A172 (cell line): ENCODE measurements around the gene ANKRD1. TPM values are rescaled to one million over a fixed set of nuclear protein-coding genes. Genes with fewer than 3 reads are reported as not detected.
A peak's percentile ranks its signal among the peaks of the same experiment; 100 is the strongest.
"Not testable (repeated sequence)": the region's sequence is repeated elsewhere in the genome, so short reads cannot be mapped to it uniquely, and the experiment has no call there.

Source experiments
- DNase-seq: peaks from one replicate; pipeline ENCODE4 v3.0.0-alpha.2; 2015; ENCODE audit warnings: low spot score
- total RNA-seq: library from RNA; depleted of rRNA; stranded (reverse); fragments of >200 nt; shearing (Covaris generic); gene quantifications from 2 replicates; pipeline ENCODE4 v1.2.3, GENCODE V29; 2014; rRNA removed

Gene ANKRD1
- total RNA-seq, result 705 and 1,018 TPM in 2 replicates

GRCh38 chr10:90920986-90921666 is at the start of gene ANKRD1:
Gene ANKRD1, minus strand, starts transcription at chr10:90921087. Its CDS starts 60 bp downstream, at chr10:90921027.
- DNase-seq, result peak; percentile 100

- peak; percentile 74 for DNase-seq
These were observed 49.2 kb upstream of the ANKRD1 start for GRCh38 chr10:90969947-90970673.

GRCh38 chr10:90969121-90969534 is 48.2 kb upstream of the ANKRD1 start:
- DNase-seq, result peak; percentile 76

- peak; percentile 99 for DNase-seq
These were observed 47.6 kb upstream of the ANKRD1 start for GRCh38 chr10:90968328-90969081.

- DNase-seq, result no peak
These were observed 47.0 kb upstream of the ANKRD1 start for GRCh38 chr10:90967865-90968264.

GRCh38 chr10:90966146-90966545 is 45.3 kb upstream of the ANKRD1 start:
- DNase-seq, result no peak

GRCh38 chr10:90965720-90966119 is 44.8 kb upstream of the ANKRD1 start:
- DNase-seq, result no peak

GRCh38 chr10:90964781-90965465 is 44.0 kb upstream of the ANKRD1 start:
- DNase-seq, result peak; percentile 30

- no peak for DNase-seq
These were observed 42.4 kb upstream of the ANKRD1 start for GRCh38 chr10:90963331-90963730.

- peak; percentile 97 for DNase-seq
These were observed 39.5 kb upstream of the ANKRD1 start for GRCh38 chr10:90960355-90960814.

- no peak for DNase-seq
These were observed 38.9 kb upstream of the ANKRD1 start for GRCh38 chr10:90959826-90960225.

- DNase-seq, result no peak
These were observed 37.9 kb upstream of the ANKRD1 start for GRCh38 chr10:90958781-90959180.

GRCh38 chr10:90947030-90947960 is 26.4 kb upstream of the ANKRD1 start:
- peak; percentile 31 for DNase-seq

- no peak for DNase-seq
These were observed 24.7 kb upstream of the ANKRD1 start for GRCh38 chr10:90945491-90946070.

- DNase-seq, result no peak
These were observed 23.9 kb upstream of the ANKRD1 start for GRCh38 chr10:90944749-90945148.

GRCh38 chr10:90942980-90943379 is 22.1 kb upstream of the ANKRD1 start:
- not testable (repeated sequence) for DNase-seq

- no peak for DNase-seq
These were observed 18.8 kb upstream of the ANKRD1 start for GRCh38 chr10:90939648-90940047.

GRCh38 chr10:90939116-90939515 is 18.2 kb upstream of the ANKRD1 start:
- DNase-seq, result no peak

- peak; percentile 40 for DNase-seq
These were observed 16.9 kb upstream of the ANKRD1 start for GRCh38 chr10:90937645-90938258.

- no peak for DNase-seq
These were observed 15.4 kb upstream of the ANKRD1 start for GRCh38 chr10:90936276-90936659.
